Kidney epithelial cell (primary cell): ENCODE results near the gene PRTG. TPM values are rescaled to one million over a fixed set of nuclear protein-coding genes. Genes with fewer than 3 reads are reported as not detected.

Source experiments
- DNase-seq: peaks from one replicate; pipeline ENCODE4 v3.0.0-alpha.2; 2010; ENCODE audit warnings: low read depth
- H3K27me3 ChIP-seq: 2 replicates; pipeline ENCODE4 v1.6.0; 2011; ENCODE audit warnings: low read length; ENCODE audit not compliant: control insufficient read depth, insufficient read depth
- H3K36me3 ChIP-seq: 2 replicates; pipeline ENCODE4 v1.5.1; 2011; ENCODE audit warnings: low read length; ENCODE audit not compliant: control insufficient read depth, insufficient read depth
- H3K4me3 ChIP-seq: 2 replicates; pipeline ENCODE4 v1.5.1; 2011; ENCODE audit warnings: low read depth, mild to moderate bottlenecking, control low read depth, low read length
- CTCF ChIP-seq: IDR thresholded peaks from 2 replicates; pipeline ENCODE4 v1.5.1; 2011; ENCODE audit warnings: mild to moderate bottlenecking, moderate library complexity, low read length, control low read depth, inconsistent platforms; ENCODE audit not compliant: insufficient read depth, poor library complexity, severe bottlenecking
- total RNA-seq: library from RNA; depleted of rRNA; stranded (reverse); fragments of >200 nt; gene quantifications from 2 replicates; pipeline ENCODE4 v1.2.3, GENCODE V29; 2015

Gene PRTG
- total RNA-seq, 1 donor from 2014 or later: 9.4 TPM

- H3K36me3 ChIP-seq: no peaks in the 10 kb centered on the region
- DNase-seq: no peak
- no peak for TF ChIP-seq CTCF
Measured at GRCh38 chr15:55721554-55722185, 21.3 kb downstream of the PRTG start.

GRCh38 chr15:55715355-55716076 lies 27.4 kb downstream of the PRTG start:
- DNase-seq: no peak
- TF ChIP-seq CTCF: no peak

More at GRCh38 chr15:55721554-55722185, 21.3 kb downstream of the PRTG start:
- Histone ChIP-seq H3K27me3 (no peaks in the 10 kb centered on the region), H3K4me3 (no peak overlapping the region)

GRCh38 chr15:55714064-55714463 lies 28.9 kb downstream of the PRTG start:
- Histone ChIP-seq H3K36me3 (no peaks in the 10 kb centered on the region), H3K27me3 (no peaks in the 10 kb centered on the region), H3K4me3 (no peak overlapping the region)
- TF ChIP-seq CTCF: no peak
- DNase-seq: no peak

More at GRCh38 chr15:55715355-55716076, 27.4 kb downstream of the PRTG start:
- no peaks in the 10 kb centered on the region for H3K27me3 ChIP-seq
- no peaks in the 10 kb centered on the region for H3K36me3 ChIP-seq
- no peak overlapping the region for H3K4me3 ChIP-seq

- Histone ChIP-seq H3K27me3 (no peaks in the 10 kb centered on the region), H3K36me3 (no peaks in the 10 kb centered on the region), H3K4me3 (no peak overlapping the region)
- no peak for TF ChIP-seq CTCF
- DNase-seq: no peak
Measured at GRCh38 chr15:55712363-55712762, 30.6 kb downstream of the PRTG start.

- no peak for TF ChIP-seq CTCF
- DNase-seq: no peak
- H3K36me3 ChIP-seq: no peaks in the 10 kb centered on the region
- H3K4me3 ChIP-seq: no peak overlapping the region
- H3K27me3 ChIP-seq: no peaks in the 10 kb centered on the region
Measured at GRCh38 chr15:55710286-55710685, 32.7 kb downstream of the PRTG start.
